Common myeloid progenitor, CD34-positive (primary cell): ENCODE measurements around the gene ACTN1.
A peak's percentile ranks its signal among the peaks of the same experiment; 100 is the strongest.

ENCODE experiments used
- CTCF ChIA-PET: fragments of 350-600 bp; sonication (Branson Sonifier 250); formaldehyde crosslinking; loops from one replicate; lab custom pipeline; 2021; ENCODE audit warnings: antibody characterized with exemption; lab: Charles Lee
- POLR2A ChIA-PET: fragments of 350-600 bp; sonication (Branson Sonifier 250); formaldehyde crosslinking; loops from one replicate; lab custom pipeline; 2021; ENCODE audit warnings: antibody characterized with exemption; lab: Charles Lee
- DNase-seq, 3 donors: peaks; one replicate each; pipeline versions ENCODE4 v3.0.0 to v3.0.0-alpha.2; 2013
- H3K27ac ChIP-seq, 2 experiments: 1 replicate in 1 of 2; 2 replicates in 1 of 2; pipeline ENCODE4 v1.7.0; 2013; ENCODE audit warnings: inconsistent platforms in 2 of 2, low read length in 2 of 2, mild to moderate bottlenecking in 2 of 2, low read depth in 1 of 2, moderate library complexity in 1 of 2; ENCODE audit not compliant: severe bottlenecking in 2 of 2, insufficient read depth in 1 of 2, poor library complexity in 1 of 2
- H3K27me3 ChIP-seq, 5 experiments: replicated peaks in 2 of 5; 1 replicate in 3 of 5; 2 replicates in 2 of 5; pipeline versions ENCODE4 v1.6.1 to v1.7.0; 2013; ENCODE audit warnings: low read length in 4 of 5, mild to moderate bottlenecking in 2 of 5, moderate library complexity in 2 of 5, inconsistent platforms in 1 of 5; ENCODE audit not compliant: insufficient read depth in 5 of 5, control insufficient read depth in 4 of 5
- H3K36me3 ChIP-seq, 4 experiments: 1 replicate in 2 of 4; 2 replicates in 2 of 4; pipeline versions ENCODE4 v1.6.1 to v1.7.0; 2013; ENCODE audit warnings: low read length in 3 of 4, control low read depth in 1 of 4, mild to moderate bottlenecking in 1 of 4; ENCODE audit not compliant: control insufficient read depth in 4 of 4, insufficient read depth in 4 of 4
- H3K4me1 ChIP-seq, 4 experiments: 1 replicate in 3 of 4; 2 replicates in 1 of 4; pipeline versions ENCODE4 v1.6.1 to v1.7.1; 2013; ENCODE audit warnings: low read length in 3 of 4, mild to moderate bottlenecking in 3 of 4, control low read depth in 1 of 4, inconsistent platforms in 1 of 4, moderate library complexity in 1 of 4; ENCODE audit not compliant: control insufficient read depth in 4 of 4, insufficient read depth in 4 of 4; ENCODE audit errors: control extremely low read depth in 1 of 4
- H3K4me3 ChIP-seq, 7 experiments: 1 replicate in 4 of 7; 2 replicates in 3 of 7; pipeline versions ENCODE4 v1.5.1 to v1.7.0; 2013; ENCODE audit warnings: mild to moderate bottlenecking in 7 of 7, low read length in 6 of 7, moderate library complexity in 6 of 7, inconsistent platforms in 2 of 7, low read depth in 2 of 7, control low read depth in 1 of 7; ENCODE audit not compliant: insufficient read depth in 4 of 7, control insufficient read depth in 1 of 7; ENCODE audit errors: extremely low read depth in 1 of 7
- H3K9me3 ChIP-seq, 5 experiments: 1 replicate in 4 of 5; 2 replicates in 1 of 5; pipeline versions ENCODE4 v1.6.1 to v1.7.1; 2013; ENCODE audit warnings: low read length in 4 of 5, mild to moderate bottlenecking in 2 of 5, inconsistent platforms in 1 of 5, low read depth in 1 of 5, moderate library complexity in 1 of 5; ENCODE audit not compliant: control insufficient read depth in 4 of 5, insufficient read depth in 2 of 5; ENCODE audit errors: control extremely low read depth in 1 of 5
- WGBS: methylation state at CpG from one replicate; pipeline ENCODE4 v1.1.5; 2013; ENCODE audit not compliant: insufficient coverage; 5-methylcytosine and 5-hydroxymethylcytosine counted together

Gene ACTN1

GRCh38 chr14:68928770-68929550 is 50.1 kb downstream of the ACTN1 start:
- Histone ChIP-seq H3K36me3 (peaks cover 0 to 17% (median 2%) of the 10 kb centered on the region in 4 experiments), H3K27me3 (no peaks in the 10 kb centered on the region), H3K27ac (peak overlapping the region in 1 of 2 experiments; percentile 73), H3K9me3 (peaks cover 0 to 9% (median 3%) of the 10 kb centered on the region in 5 experiments), H3K4me1 (peaks cover 0 to 34% (median 30%) of the 10 kb centered on the region in 4 experiments), H3K4me3 (peak overlapping the region in 2 of 7 experiments; percentile 34 to 39)
- POLR2A ChIA-PET = no interaction called here
- WGBS = 86% methylated on average over 13 of the region's 22 CpGs
- no peak for DNase-seq
- CTCF ChIA-PET = interaction anchor here (0.7 to 13.4 kb wide), 6 partner anchors 11 to 179 kb away, joined by 3 to 121 read pairs (median 4); no protein-coding TSS in a partner anchor

- Histone ChIP-seq H3K27ac (peak overlapping the region in 1 of 2 experiments; percentile 73), H3K36me3 (peaks cover 0 to 16% (median 2%) of the 10 kb centered on the region in 4 experiments), H3K4me3 (peak overlapping the region in 3 of 7 experiments; percentile 12 to 39 (median 34)), H3K9me3 (peaks cover 0 to 9% (median 3%) of the 10 kb centered on the region in 5 experiments), H3K4me1 (peaks cover 0 to 38% (median 36%) of the 10 kb centered on the region in 4 experiments), H3K27me3 (no peaks in the 10 kb centered on the region)
- CTCF ChIA-PET = interaction anchor here (0.7 to 13.4 kb wide), 5 partner anchors 12 to 162 kb away, joined by 3 to 121 read pairs (median 4); no protein-coding TSS in a partner anchor
- POLR2A ChIA-PET = no interaction called here
- 11% methylated on average over 5 of the region's 9 CpGs for WGBS
- DNase-seq = peak in 2 of 3 donors; percentile 52 to 60
These were observed 51.0 kb downstream of the ACTN1 start for GRCh38 chr14:68927956-68928675.

- H3K36me3 ChIP-seq = peaks cover 0 to 25% (median 2%) of the 10 kb centered on the region in 4 experiments
- no peak overlapping the region for H3K4me3 ChIP-seq
- no peak overlapping the region for H3K27ac ChIP-seq
- no peak for DNase-seq
- H3K9me3 ChIP-seq = peaks cover 0 to 9% (median 3%) of the 10 kb centered on the region in 5 experiments
- ChIA-PET CTCF (interaction anchor here (0.9 to 13.4 kb wide), 10 partner anchors 10 to 175 kb away, joined by 3 to 121 read pairs (median 4); no protein-coding TSS in a partner anchor), POLR2A (no interaction called here)
- WGBS = 95% methylated on average over 3 of the region's 3 CpGs
- H3K4me1 ChIP-seq = peaks cover 0 to 48% (median 42%) of the 10 kb centered on the region in 4 experiments
- H3K27me3 ChIP-seq = no peaks in the 10 kb centered on the region
These were observed 52.0 kb downstream of the ACTN1 start for GRCh38 chr14:68927089-68927488.

- POLR2A ChIA-PET = no interaction called here
- H3K9me3 ChIP-seq = peaks cover 0 to 9% (median 3%) of the 10 kb centered on the region in 5 experiments
- H3K4me3 ChIP-seq = no peak overlapping the region
- H3K27me3 ChIP-seq = no peaks in the 10 kb centered on the region
- peak; percentile 33 to 74 (median 71) for DNase-seq
- H3K27ac ChIP-seq = no peak overlapping the region
- CTCF ChIA-PET = interaction anchor here (0.8 to 13.4 kb wide), 13 partner anchors 9 to 176 kb away, joined by 3 to 121 read pairs (median 4); no protein-coding TSS in a partner anchor
- WGBS = 100% methylated on average over 1 of the region's 1 CpG
- peaks cover 0 to 26% (median 2%) of the 10 kb centered on the region in 4 experiments for H3K36me3 ChIP-seq
- H3K4me1 ChIP-seq = peaks cover 0 to 53% (median 44%) of the 10 kb centered on the region in 4 experiments
These were observed 52.9 kb downstream of the ACTN1 start for GRCh38 chr14:68926236-68926635.

- H3K4me3 ChIP-seq = no peak overlapping the region
- POLR2A ChIA-PET = no interaction called here
- peaks cover 0 to 53% (median 44%) of the 10 kb centered on the region in 4 experiments for H3K4me1 ChIP-seq
- no peaks in the 10 kb centered on the region for H3K27me3 ChIP-seq
- peaks cover 0 to 33% (median 8%) of the 10 kb centered on the region in 4 experiments for H3K36me3 ChIP-seq
- no peak overlapping the region for H3K27ac ChIP-seq
- DNase-seq = no peak
- CTCF ChIA-PET = interaction anchor here (1.0 to 13.4 kb wide), 6 partner anchors 14 to 54 kb away, joined by 3 to 121 read pairs (median 5); no protein-coding TSS in a partner anchor
- peaks cover 0 to 9% (median 3%) of the 10 kb centered on the region in 5 experiments for H3K9me3 ChIP-seq
- WGBS = 97% methylated on average over 10 of the region's 10 CpGs
These were observed 53.7 kb downstream of the ACTN1 start for GRCh38 chr14:68925373-68925772.

GRCh38 chr14:68924186-68925158 is 54.6 kb downstream of the ACTN1 start:
- peak; percentile 33 to 62 (median 48) for DNase-seq
- ChIA-PET POLR2A (no interaction called here), CTCF (interaction anchor here (0.6 to 13.4 kb wide), 8 partner anchors 13 to 141 kb away, joined by 3 to 121 read pairs (median 4); no protein-coding TSS in a partner anchor)
- Histone ChIP-seq H3K4me1 (peaks cover 0 to 49% (median 40%) of the 10 kb centered on the region in 4 experiments), H3K9me3 (peaks cover 0 to 9% (median 3%) of the 10 kb centered on the region in 5 experiments), H3K36me3 (peaks cover 0 to 42% (median 9%) of the 10 kb centered on the region in 4 experiments), H3K4me3 (peak overlapping the region in 3 of 7 experiments; percentile 10 to 34 (median 15)), H3K27ac (peak overlapping the region; percentile 21 to 63), H3K27me3 (no peaks in the 10 kb centered on the region)
- WGBS = 62% methylated on average over 7 of the region's 12 CpGs
